ENCODE measurements around the gene ADAMTS12.

GRCh38 chr5:33688066-33688465 lies 203.7 kb downstream of the ADAMTS12 start:
- TF ChIP-seq POLR2AphosphoS5 (IDR thresholded peaks at IDR 0.05; ENCODE audit: low read length): no peak
- no peak for TF ChIP-seq ZNF274 (IDR thresholded peaks at IDR 0.05; ENCODE audit: insufficient read depth, insufficient read length)
- no peak for TF ChIP-seq SMAD5 (IDR thresholded peaks at IDR 0.05; ENCODE audit: low read depth)
- TF ChIP-seq BRCA1 (IDR thresholded peaks at IDR 0.05; ENCODE audit: low read depth, low read length): no peak
- no peak for TF ChIP-seq RELB (IDR thresholded peaks at IDR 0.05; ENCODE audit: low read depth)
- TF ChIP-seq EP300 (IDR thresholded peaks at IDR 0.05; ENCODE audit: borderline replicate concordance in 1 of 2, control insufficient read depth in 1 of 2, low read depth in 2 of 2, low read length in 2 of 2): no peak
- no peak for TF ChIP-seq SRF (IDR thresholded peaks at IDR 0.05; ENCODE audit: low read depth in 2 of 2, low read length in 2 of 2)
